ENCODE data around the gene KCNT2.

- TF ChIP-seq POLR2A (IDR thresholded peaks at IDR 0.05) = no peak
- TF ChIP-seq CTCF (IDR thresholded peaks at IDR 0.05) = no peak
These were observed 80.3 kb downstream of the KCNT2 start for GRCh38 chr1:196527919-196528318.

Data from Peyer's patch (tissue), 4 donors.